Coronary artery (tissue), 2 donors: ENCODE measurements around the gene ZBTB17.
"Not testable (repeated sequence)": the region's sequence is repeated elsewhere in the genome, so short reads cannot be mapped to it uniquely, and the experiment has no call there.

Experiments
- DNase-seq: peaks from one replicate; pipeline ENCODE4 v3.0.0-alpha.2; 2017; ENCODE audit warnings: low spot score
- H3K27ac ChIP-seq, 2 donors: fragments of 200-600 bp; sonication (generic); one replicate each; pipeline ENCODE4 v1.5.1; 2016 to 2019
- H3K4me3 ChIP-seq: fragments of 200-600 bp; sonication (generic); 2 replicates; pipeline ENCODE4 v1.5.1; 2016; ENCODE audit warnings: mild to moderate bottlenecking, moderate library complexity
- TF ChIP-seq, protein P1 (sequence below): fragments of 200-600 bp; sonication (generic); IDR thresholded peaks from one replicate; pipeline ENCODE4 v1.5.1; 2019; ENCODE audit warnings: antibody characterized with exemption

Gene ZBTB17

GRCh38 chr1:15975805-15976680 is at the start of gene ZBTB17:
TSS of gene ZBTB17 (minus strand) at chr1:15976101. CDS start at chr1:15948495, 27,606 bp downstream.
- peak; percentile 91 for DNase-seq
- Histone ChIP-seq H3K4me3 (peak within 1 kb of the TSS; percentile 100), H3K27ac (peak within 1 kb of the TSS; percentile 45 to 88)
- TF ChIP-seq, protein P1, sequence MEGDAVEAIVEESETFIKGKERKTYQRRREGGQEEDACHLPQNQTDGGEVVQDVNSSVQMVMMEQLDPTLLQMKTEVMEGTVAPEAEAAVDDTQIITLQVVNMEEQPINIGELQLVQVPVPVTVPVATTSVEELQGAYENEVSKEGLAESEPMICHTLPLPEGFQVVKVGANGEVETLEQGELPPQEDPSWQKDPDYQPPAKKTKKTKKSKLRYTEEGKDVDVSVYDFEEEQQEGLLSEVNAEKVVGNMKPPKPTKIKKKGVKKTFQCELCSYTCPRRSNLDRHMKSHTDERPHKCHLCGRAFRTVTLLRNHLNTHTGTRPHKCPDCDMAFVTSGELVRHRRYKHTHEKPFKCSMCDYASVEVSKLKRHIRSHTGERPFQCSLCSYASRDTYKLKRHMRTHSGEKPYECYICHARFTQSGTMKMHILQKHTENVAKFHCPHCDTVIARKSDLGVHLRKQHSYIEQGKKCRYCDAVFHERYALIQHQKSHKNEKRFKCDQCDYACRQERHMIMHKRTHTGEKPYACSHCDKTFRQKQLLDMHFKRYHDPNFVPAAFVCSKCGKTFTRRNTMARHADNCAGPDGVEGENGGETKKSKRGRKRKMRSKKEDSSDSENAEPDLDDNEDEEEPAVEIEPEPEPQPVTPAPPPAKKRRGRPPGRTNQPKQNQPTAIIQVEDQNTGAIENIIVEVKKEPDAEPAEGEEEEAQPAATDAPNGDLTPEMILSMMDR = no peak

DNA sequence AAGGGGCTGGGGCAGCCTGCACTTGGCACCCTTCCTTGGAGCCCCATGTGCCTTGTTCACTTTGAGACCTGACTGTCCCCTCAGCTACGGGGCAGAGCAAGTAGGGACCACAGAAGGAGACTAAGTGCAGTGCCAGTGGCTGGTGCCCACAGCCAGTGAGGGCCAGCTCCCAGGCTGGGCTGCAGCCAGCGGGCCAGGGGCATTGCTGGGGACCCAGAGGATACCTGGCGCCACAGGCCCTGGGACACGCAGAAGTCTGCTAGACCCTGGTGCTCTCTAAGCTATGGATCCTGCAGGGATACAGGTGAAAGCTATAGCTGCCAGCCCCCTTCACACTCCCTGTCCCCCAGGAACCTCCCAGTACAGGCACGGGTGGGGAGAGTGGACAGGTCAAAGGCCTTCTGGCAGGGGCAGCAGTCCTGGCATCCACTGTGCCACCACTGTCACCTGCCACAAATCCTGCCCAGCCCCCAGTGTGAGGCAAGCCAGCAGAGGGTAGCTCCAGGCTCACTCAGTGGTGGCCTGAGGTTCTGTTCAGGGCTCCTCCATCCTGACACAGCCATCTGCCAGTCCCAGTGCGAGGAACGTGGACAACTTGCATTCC is 47.3 kb upstream of the ZBTB17 start:
- H3K27ac ChIP-seq = no peak overlapping the region
- TF ChIP-seq, protein P1 = no peak
- H3K4me3 ChIP-seq = no peak overlapping the region
- DNase-seq = no peak

GRCh38 chr1:16022393-16022792 is 46.5 kb upstream of the ZBTB17 start:
- no peak overlapping the region for H3K4me3 ChIP-seq
- no peak overlapping the region for H3K27ac ChIP-seq
- no peak for DNase-seq
- TF ChIP-seq, protein P1 = no peak

DNA sequence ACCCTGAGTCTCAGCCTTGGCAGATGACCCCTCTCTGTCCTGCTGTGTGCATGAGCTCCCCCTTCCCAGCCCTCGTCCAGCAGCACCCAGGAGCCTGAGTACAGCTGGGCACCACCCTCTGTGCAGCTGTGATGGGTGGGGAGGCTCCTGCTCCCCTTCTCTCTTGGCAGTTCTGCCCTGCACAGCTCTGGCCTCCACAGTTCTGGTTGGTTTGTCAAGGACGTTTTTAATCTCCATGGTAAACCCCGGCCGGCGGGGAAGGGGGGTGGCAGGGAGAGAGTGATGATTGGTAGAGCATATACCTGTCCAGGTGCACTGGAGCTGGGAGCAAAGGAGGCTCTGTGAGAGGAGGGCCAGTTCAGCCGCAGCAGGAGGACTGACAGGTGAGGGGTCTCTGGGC is 45.8 kb upstream of the ZBTB17 start, which contains the start of gene CLCNKA:
Gene CLCNKA, plus strand, starts transcription at position 356 of the 400 bp plus-strand sequence. CDS start 584 bp downstream, outside the sequence.
- Histone ChIP-seq H3K4me3 (no peak within 1 kb of the TSS), H3K27ac (no peak within 1 kb of the TSS)
- TF ChIP-seq, protein P1 = no peak
- no peak for DNase-seq

DNA sequence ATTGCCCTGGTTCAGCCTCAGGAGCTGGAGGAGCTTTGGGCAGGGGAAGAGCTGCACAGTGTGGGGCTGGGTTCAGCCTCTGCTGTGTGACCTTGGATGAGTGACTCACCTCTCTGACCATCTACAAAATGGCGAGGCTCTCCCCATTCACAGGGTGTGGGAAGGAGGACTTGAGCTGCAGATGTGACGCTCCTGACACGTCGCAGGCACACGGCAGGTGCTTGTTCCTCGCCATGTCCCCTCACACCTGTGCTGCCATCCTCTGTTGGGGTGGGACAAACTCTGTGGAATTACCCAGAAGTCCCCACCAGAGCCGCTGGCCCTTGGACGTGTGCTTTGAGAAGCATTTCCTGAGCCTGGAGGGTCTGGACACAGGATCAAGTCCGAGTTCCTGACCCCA is 45.0 kb upstream of the ZBTB17 start:
- DNase-seq, H3K4me3 ChIP-seq: not testable (repeated sequence)
- H3K27ac ChIP-seq = peak overlapping the region; percentile 98

- TF ChIP-seq, protein P1 = no peak
- H3K27ac ChIP-seq = peak overlapping the region; percentile 98
- DNase-seq = no peak
- no peak overlapping the region for H3K4me3 ChIP-seq
Observed at GRCh38 chr1:16020325-16020724, 44.4 kb upstream of the ZBTB17 start.

GRCh38 chr1:16019644-16020277 is 43.9 kb upstream of the ZBTB17 start:
- Histone ChIP-seq H3K27ac (peak overlapping the region; percentile 98), H3K4me3 (no peak overlapping the region)
- peak; percentile 85 for DNase-seq
- TF ChIP-seq, protein P1 = no peak
